ENCODE results near the gene ZC3H18. TPM values are rescaled to one million over a fixed set of nuclear protein-coding genes. Genes with fewer than 3 reads are reported as not detected.
A peak's percentile ranks its signal among the peaks of the same experiment; 100 is the strongest.

ZC3H18 gene
- total and polyA plus RNA-seq, 12 donors = 18.3 to 28.7 (median 22.0) TPM

GRCh38 chr16:88561485-88562359 is 8.5 kb upstream of the ZC3H18 start:
- H3K4me1 ChIP-seq = peaks cover 0 to 16% (median 8%) of the 10 kb centered on the region in 9 donors
- no peaks in the 10 kb centered on the region for H3K9me3 ChIP-seq
- intact Hi-C loops (cut with DNase I) = loop anchor here in 7 of 10 donors (2.0 to 10.0 kb wide), 3 partner anchors 114 to 119 kb away; no protein-coding TSS in a partner anchor
- WGBS, 2 donors = 29 to 31% methylated on average over 21 to 23 of the region's 24 CpGs
- DNase-seq (peak; percentile 34 to 36), ATAC-seq (peak; percentile 18 to 62 (median 42))
- no peak overlapping the region for H3K27ac ChIP-seq
- H3K36me3 ChIP-seq = no peaks in the 10 kb centered on the region
- peak; percentile 49 to 72 (median 63) for TF ChIP-seq CTCF (IDR thresholded peaks at IDR 0.05)
- H3K27me3 ChIP-seq = peaks cover 0 to 20% (median 15%) of the 10 kb centered on the region in 7 donors
- peak overlapping the region in 6 of 10 donors; percentile 14 to 38 (median 34) for H3K4me3 ChIP-seq

DNA sequence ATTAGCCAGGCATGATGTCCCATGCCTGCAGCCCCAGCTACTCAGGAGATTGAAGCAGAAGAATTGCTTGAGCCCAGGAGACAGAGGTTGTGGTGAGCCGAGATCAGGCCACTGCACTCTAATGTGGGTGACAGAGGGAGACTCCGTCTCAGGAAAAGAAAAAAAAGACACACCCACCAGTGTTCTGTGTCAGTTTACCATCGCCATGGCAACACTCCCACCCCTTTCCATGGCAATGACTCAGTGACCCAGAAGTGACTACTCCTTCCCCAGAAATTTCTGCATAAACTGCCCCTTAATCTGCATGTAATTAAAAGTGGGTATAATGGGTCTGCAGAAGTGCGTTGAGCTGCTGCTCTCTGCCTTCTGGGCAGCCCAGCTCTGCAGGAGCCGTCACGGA is 4.0 kb upstream of the ZC3H18 start:
- TF ChIP-seq CTCF (IDR thresholded peaks at IDR 0.05) = no peak
- 71 to 73% methylated on average over 6 of the region's 6 CpGs for WGBS, 2 donors
- ATAC-seq (no peak), DNase-seq (no peak)
- H3K36me3 ChIP-seq = no peaks in the 10 kb centered on the region
- intact Hi-C loops (cut with DNase I) = loop anchor here in 2 of 10 donors (5.0 to 10.0 kb wide), 2 partner anchors 34 to 121 kb away; no protein-coding TSS in a partner anchor
- no peak overlapping the region for H3K27ac ChIP-seq
- H3K27me3 ChIP-seq = no peaks in the 10 kb centered on the region
- no peak overlapping the region for H3K4me3 ChIP-seq
- peaks cover 1 to 21% (median 15%) of the 10 kb centered on the region in 9 donors for H3K4me1 ChIP-seq
- no peaks in the 10 kb centered on the region for H3K9me3 ChIP-seq

DNA sequence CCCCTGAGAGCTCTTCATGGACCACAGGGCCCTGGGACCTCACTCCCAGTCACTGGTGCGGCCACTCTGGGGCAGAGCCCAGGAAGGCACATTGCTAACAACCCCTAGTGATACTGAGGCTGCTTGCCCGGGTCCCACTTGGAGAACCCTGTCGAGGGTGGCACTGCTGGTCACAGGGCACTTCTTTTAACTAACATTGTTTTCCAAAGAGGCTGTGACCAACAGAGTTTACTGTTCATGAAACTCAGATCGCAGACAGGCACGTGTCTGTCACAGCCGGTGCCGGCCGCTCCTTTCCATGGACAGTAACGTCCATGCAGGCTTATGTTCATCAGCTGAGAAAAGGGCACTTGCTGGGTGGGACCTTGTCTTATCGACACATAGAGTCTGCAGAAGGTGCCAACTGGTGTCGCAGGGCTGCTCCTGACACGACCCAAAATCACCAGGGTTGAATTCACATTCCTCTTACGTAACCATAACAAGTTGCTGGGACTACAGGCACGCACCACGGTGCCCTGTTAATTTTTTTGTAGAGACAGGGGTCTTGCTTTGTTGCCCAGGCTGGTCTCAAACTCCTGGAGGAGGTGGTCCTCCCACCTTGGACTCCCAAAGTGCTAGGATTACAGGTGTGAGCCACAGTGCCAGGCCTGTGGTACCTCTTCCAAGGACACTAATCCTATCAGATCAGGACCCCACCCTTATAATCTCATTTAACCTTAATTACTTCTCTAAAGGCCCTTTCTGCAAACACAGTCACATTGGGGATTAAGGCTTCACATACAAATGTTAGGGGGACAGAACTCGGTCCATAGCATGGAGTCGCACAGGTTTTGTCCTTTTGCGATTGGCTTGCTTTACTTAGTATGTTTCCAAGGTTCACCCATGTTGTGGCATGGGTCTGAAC is 1.2 kb upstream of the ZC3H18 start:
- peak overlapping the region in 8 of 10 donors; percentile 66 to 92 (median 84) for H3K27ac ChIP-seq
- H3K36me3 ChIP-seq = peaks cover 0 to 23% (median 0%) of the 10 kb centered on the region in 9 donors
- peaks cover 6 to 30% (median 25%) of the 10 kb centered on the region in 9 donors for H3K4me1 ChIP-seq
- no peaks in the 10 kb centered on the region for H3K9me3 ChIP-seq
- DNase-seq (no peak), ATAC-seq (no peak)
- intact Hi-C loops (cut with DNase I) = loop anchor here in 2 of 10 donors (5.0 to 10.0 kb wide), 2 partner anchors 37 to 124 kb away; no protein-coding TSS in a partner anchor
- no peaks in the 10 kb centered on the region for H3K27me3 ChIP-seq
- TF ChIP-seq CTCF (IDR thresholded peaks at IDR 0.05) = no peak
- H3K4me3 ChIP-seq = peak overlapping the region in 8 of 10 donors; percentile 68 to 96 (median 92)
- WGBS, 2 donors = 86 to 90% methylated on average over 18 of the region's 18 CpGs

GRCh38 chr16:88569614-88569984 is 604 bp upstream of the ZC3H18 start:
- Histone ChIP-seq H3K27ac (peak overlapping the region in 9 of 10 donors; percentile 66 to 92 (median 83)), H3K4me3 (peak overlapping the region; percentile 40 to 96 (median 91)), H3K4me1 (peaks cover 6 to 30% (median 25%) of the 10 kb centered on the region in 9 donors), H3K9me3 (no peaks in the 10 kb centered on the region), H3K27me3 (no peaks in the 10 kb centered on the region), H3K36me3 (peaks cover 0 to 28% (median 0%) of the 10 kb centered on the region in 9 donors)
- no peak for TF ChIP-seq CTCF (IDR thresholded peaks at IDR 0.05)
- DNase-seq (peak in 1 of 2 donors; percentile 37), ATAC-seq (peak; percentile 13 to 47 (median 42))
- intact Hi-C loops (cut with DNase I) = loop anchor here in 2 of 10 donors (5.0 to 10.0 kb wide), 2 partner anchors 37 to 125 kb away; no protein-coding TSS in a partner anchor
- WGBS, 2 donors = 2% methylated on average over 28 of the region's 28 CpGs
